ENCODE data around the gene DDB1. TPM values are rescaled to one million over a fixed set of nuclear protein-coding genes. Genes with fewer than 3 reads are reported as not detected.

DDB1 gene
- total RNA-seq, 1 experiment from 2014 or later = 297 TPM

DNA sequence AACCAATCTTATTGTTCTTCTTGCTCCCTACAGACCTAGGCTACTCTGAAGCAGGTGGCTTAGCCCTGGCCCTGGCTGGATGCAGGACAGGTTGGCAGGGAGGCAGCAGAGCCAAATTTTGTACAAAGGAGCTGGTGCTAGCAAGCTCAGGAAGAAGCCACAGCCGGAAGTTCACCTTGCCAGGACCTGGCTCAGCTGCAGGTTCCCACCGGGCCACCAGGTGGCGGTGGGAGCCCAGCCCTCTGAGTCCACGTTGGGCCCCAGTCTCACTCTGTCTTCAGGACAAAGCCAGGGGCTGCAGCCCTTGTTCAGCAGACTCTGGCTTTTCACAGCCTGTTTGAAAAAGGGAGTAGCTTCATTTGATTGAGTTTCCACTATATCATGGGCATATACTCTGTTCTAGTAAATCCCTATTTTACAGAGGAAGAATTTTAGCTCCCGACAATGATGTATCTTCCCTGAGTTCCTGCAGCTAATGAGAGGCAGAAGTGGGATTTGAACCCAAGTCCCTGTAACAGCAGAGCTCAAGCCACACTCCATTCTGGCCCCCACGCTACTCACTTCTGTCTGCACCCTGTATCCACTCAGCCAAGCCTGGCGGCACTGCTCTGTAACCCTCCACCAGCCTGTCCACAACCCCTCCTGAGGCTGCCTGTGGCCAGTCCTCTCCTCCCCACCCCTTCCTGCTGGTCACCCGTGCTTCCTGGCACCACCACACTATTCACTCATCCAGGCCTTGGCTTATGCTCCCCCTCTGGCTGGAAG, 3.4 kb upstream of the DDB1 start:
- Histone ChIP-seq H3K18ac (ENCODE audit: insufficient read length, low read depth, low read length) (peak overlapping the region; percentile 76), H3K23ac (ENCODE audit: insufficient read length, low read depth, low read length) (no peak overlapping the region), H4K20me1 (ENCODE audit: control insufficient read depth, insufficient read depth, insufficient read length) (no peaks in the 10 kb centered on the region), H3K27ac (ENCODE audit: insufficient read length, low read depth, low read length) (no peak overlapping the region), H2AK5ac (ENCODE audit: insufficient read length, low read length) (no peak overlapping the region), H3K4ac (ENCODE audit: low read depth, low read length) (no peak overlapping the region), H3K79me1 (ENCODE audit: insufficient read depth, low read depth, low read length, poor library complexity, severe bottlenecking) (no peaks in the 10 kb centered on the region), H3K56ac (ENCODE audit: insufficient read length, low read depth, low read length) (no peak overlapping the region), H3K4me1 (ENCODE audit: insufficient read depth, low read length) (peaks cover 5% of the 10 kb centered on the region), H2BK12ac (ENCODE audit: insufficient read length, low read depth, low read length) (no peak overlapping the region), H3T11ph (ENCODE audit: low read length) (no peak overlapping the region), H3K79me2 (ENCODE audit: insufficient read depth, low read length) (peaks cover 13% of the 10 kb centered on the region), H3K23me2 (ENCODE audit: insufficient read length, low read depth, low read length, poor library complexity, severe bottlenecking) (peaks cover 13% of the 10 kb centered on the region), H4K91ac (ENCODE audit: insufficient read length, low read depth, low read length) (peak overlapping the region; percentile 49), H2BK5ac (ENCODE audit: insufficient read length, low read length) (no peak overlapping the region), H3K9ac (ENCODE audit: extremely low read depth, insufficient read length, low read length) (no peak overlapping the region), H2BK120ac (ENCODE audit: low read depth, low read length, poor library complexity, severe bottlenecking) (no peak overlapping the region), H2BK20ac (ENCODE audit: low read depth, low read length, poor library complexity, severe bottlenecking) (no peak overlapping the region), H3K9me3 (ENCODE audit: control insufficient read depth, low read depth, low read length) (no peaks in the 10 kb centered on the region), H2BK15ac (ENCODE audit: low read depth, low read length) (no peak overlapping the region), H3K4me2 (ENCODE audit: insufficient read depth, insufficient read length, low read length) (no peak overlapping the region), H4K5ac (ENCODE audit: insufficient read length, low read depth, low read length) (peak overlapping the region; percentile 28), H3K27me3 (ENCODE audit: insufficient read depth, low read length) (no peaks in the 10 kb centered on the region), H3K14ac (ENCODE audit: insufficient read depth, low read length) (no peak overlapping the region), H4K8ac (replicated peaks; ENCODE audit: insufficient read length, low read depth, low read length) (no peak overlapping the region), H2AFZ (ENCODE audit: low read length) (no peak overlapping the region)
- H3K9me3 Mint-ChIP-seq = no peaks in the 10 kb centered on the region; a peak in 1 of 5 replicates
- TF ChIP-seq, protein P1, sequence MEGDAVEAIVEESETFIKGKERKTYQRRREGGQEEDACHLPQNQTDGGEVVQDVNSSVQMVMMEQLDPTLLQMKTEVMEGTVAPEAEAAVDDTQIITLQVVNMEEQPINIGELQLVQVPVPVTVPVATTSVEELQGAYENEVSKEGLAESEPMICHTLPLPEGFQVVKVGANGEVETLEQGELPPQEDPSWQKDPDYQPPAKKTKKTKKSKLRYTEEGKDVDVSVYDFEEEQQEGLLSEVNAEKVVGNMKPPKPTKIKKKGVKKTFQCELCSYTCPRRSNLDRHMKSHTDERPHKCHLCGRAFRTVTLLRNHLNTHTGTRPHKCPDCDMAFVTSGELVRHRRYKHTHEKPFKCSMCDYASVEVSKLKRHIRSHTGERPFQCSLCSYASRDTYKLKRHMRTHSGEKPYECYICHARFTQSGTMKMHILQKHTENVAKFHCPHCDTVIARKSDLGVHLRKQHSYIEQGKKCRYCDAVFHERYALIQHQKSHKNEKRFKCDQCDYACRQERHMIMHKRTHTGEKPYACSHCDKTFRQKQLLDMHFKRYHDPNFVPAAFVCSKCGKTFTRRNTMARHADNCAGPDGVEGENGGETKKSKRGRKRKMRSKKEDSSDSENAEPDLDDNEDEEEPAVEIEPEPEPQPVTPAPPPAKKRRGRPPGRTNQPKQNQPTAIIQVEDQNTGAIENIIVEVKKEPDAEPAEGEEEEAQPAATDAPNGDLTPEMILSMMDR (conservative IDR thresholded peaks at IDR 0.05) = peak; percentile 98
- no CpG with 5 or more reads among the region's 8 CpGs for WGBS (ENCODE audit: extremely low coverage, insufficient read length, low lambda C conversion rate)
- no peaks in the 10 kb centered on the region for H3K27me3 Mint-ChIP-seq (ENCODE audit: low read depth)
- peak overlapping the region; percentile 80 to 94 (median 92) for H3K27ac Mint-ChIP-seq
- peaks cover 33 to 38% of the 10 kb centered on the region in 2 experiments for H3K4me1 Mint-ChIP-seq
- peak; percentile 92 for DNase-seq
- H3K36me3 Mint-ChIP-seq (ENCODE audit: insufficient read depth in 1 of 3, low read depth in 3 of 3) = peaks cover 6 to 33% (median 26%) of the 10 kb centered on the region in 3 experiments; a peak in 6 of 7 replicates
- peak overlapping the region in 1 of 2 experiments; percentile 38; a peak in 1 of 5 replicates for H3K4me3 Mint-ChIP-seq
